Osteocyte (in vitro differentiated cells): ENCODE measurements around the gene CARD10. TPM values are rescaled to one million over a fixed set of nuclear protein-coding genes. Genes with fewer than 3 reads are reported as not detected.

Experiments
- DNase-seq: peaks from one replicate; pipeline ENCODE4 v3.0.0; 2021; ENCODE audit warnings: mixed read lengths; ENCODE audit not compliant: unreplicated experiment; ENCODE audit errors: extremely low spot score
- H3K27ac Mint-ChIP-seq: one replicate; pipeline ENCODE4 v1.8.0; 2021; ENCODE audit warnings: mild to moderate bottlenecking, mixed read lengths; ENCODE audit not compliant: unreplicated experiment
- H3K27me3 Mint-ChIP-seq: one replicate; pipeline ENCODE4 v1.8.0; 2021; ENCODE audit warnings: mixed read lengths; ENCODE audit not compliant: unreplicated experiment
- H3K36me3 Mint-ChIP-seq: one replicate; pipeline ENCODE4 v1.8.0; 2021; ENCODE audit warnings: mixed read lengths; ENCODE audit not compliant: unreplicated experiment
- H3K4me1 Mint-ChIP-seq: one replicate; pipeline ENCODE4 v1.8.0; 2021; ENCODE audit warnings: mixed read lengths; ENCODE audit not compliant: unreplicated experiment
- H3K4me3 Mint-ChIP-seq: one replicate; pipeline ENCODE4 v1.8.0; 2021; ENCODE audit warnings: mild to moderate bottlenecking, moderate library complexity, mixed read lengths; ENCODE audit not compliant: unreplicated experiment
- H3K9me3 Mint-ChIP-seq: one replicate; pipeline ENCODE4 v1.8.0; 2021; ENCODE audit warnings: mixed read lengths; ENCODE audit not compliant: unreplicated experiment
- total RNA-seq: library from RNA; stranded (reverse); gene quantifications from 2 replicates; pipeline ENCODE4 v1.2.1, GENCODE V29; 2021
- TF ChIP-seq, protein P1 (sequence below): fragments of 200-600 bp; sonication (generic); IDR thresholded peaks from 2 replicates; pipeline ENCODE4 v1.5.0; 2021; ENCODE audit warnings: antibody characterized with exemption, mild to moderate bottlenecking, moderate library complexity

Gene CARD10
- total RNA-seq, 1 donor from 2014 or later, result 31.5 TPM

GRCh38 chr22:37459206-37459605 is 60.0 kb downstream of the CARD10 start:
- H3K27me3 Mint-ChIP-seq, result peaks cover 30% of the 10 kb centered on the region
- no peak overlapping the region for H3K27ac Mint-ChIP-seq
- H3K36me3 Mint-ChIP-seq, result no peaks in the 10 kb centered on the region
- DNase-seq, result no peak
- TF ChIP-seq, protein P1, sequence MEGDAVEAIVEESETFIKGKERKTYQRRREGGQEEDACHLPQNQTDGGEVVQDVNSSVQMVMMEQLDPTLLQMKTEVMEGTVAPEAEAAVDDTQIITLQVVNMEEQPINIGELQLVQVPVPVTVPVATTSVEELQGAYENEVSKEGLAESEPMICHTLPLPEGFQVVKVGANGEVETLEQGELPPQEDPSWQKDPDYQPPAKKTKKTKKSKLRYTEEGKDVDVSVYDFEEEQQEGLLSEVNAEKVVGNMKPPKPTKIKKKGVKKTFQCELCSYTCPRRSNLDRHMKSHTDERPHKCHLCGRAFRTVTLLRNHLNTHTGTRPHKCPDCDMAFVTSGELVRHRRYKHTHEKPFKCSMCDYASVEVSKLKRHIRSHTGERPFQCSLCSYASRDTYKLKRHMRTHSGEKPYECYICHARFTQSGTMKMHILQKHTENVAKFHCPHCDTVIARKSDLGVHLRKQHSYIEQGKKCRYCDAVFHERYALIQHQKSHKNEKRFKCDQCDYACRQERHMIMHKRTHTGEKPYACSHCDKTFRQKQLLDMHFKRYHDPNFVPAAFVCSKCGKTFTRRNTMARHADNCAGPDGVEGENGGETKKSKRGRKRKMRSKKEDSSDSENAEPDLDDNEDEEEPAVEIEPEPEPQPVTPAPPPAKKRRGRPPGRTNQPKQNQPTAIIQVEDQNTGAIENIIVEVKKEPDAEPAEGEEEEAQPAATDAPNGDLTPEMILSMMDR, result no peak
- peaks cover 23% of the 10 kb centered on the region for H3K4me1 Mint-ChIP-seq
- H3K9me3 Mint-ChIP-seq, result no peaks in the 10 kb centered on the region
- no peak overlapping the region for H3K4me3 Mint-ChIP-seq

DNA sequence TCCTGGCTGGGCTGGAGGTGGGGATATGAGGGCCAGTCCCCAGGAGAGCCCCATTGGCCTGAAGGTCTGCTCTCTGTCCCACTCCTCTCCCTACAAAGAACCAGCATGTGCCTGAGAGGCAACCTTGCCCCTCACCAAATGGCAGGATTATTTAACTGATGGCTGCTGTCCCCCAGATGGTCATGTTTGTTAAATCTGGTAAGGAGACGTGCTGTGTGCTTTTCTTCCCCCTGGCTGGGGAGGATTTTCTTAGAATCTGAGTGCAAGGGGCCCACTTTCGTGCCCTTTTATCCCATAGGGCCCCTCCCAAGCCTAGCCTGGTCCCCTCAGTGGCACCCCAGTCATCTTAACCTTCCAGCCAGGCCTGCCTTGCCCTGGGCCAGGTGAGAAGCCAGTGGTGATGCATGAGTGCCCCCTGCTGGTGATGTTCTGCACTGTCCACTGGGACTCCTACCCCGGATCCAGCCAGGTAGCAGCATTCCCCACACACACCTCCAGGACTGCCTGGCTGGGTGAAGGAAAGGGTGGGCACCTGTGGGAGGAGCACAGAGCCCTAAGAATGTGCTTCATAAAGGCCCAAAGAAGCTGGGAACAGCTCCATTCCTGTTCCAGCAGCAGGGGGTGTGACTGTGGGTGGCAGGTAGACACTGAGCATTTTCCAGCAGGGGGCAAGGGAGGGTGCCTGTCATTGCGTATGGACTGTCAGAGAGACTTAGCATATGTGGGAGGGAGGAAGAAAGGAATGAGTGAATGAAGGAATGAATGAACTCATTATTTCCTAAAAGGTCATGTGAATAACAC is 61.9 kb downstream of the CARD10 start:
- Mint-ChIP-seq H3K27ac (no peak overlapping the region), H3K9me3 (no peaks in the 10 kb centered on the region), H3K36me3 (no peaks in the 10 kb centered on the region), H3K27me3 (peaks cover 25% of the 10 kb centered on the region), H3K4me3 (no peak overlapping the region), H3K4me1 (peaks cover 24% of the 10 kb centered on the region)
- TF ChIP-seq, protein P1, result peak; percentile 96
- DNase-seq, result peak; percentile 92

DNA sequence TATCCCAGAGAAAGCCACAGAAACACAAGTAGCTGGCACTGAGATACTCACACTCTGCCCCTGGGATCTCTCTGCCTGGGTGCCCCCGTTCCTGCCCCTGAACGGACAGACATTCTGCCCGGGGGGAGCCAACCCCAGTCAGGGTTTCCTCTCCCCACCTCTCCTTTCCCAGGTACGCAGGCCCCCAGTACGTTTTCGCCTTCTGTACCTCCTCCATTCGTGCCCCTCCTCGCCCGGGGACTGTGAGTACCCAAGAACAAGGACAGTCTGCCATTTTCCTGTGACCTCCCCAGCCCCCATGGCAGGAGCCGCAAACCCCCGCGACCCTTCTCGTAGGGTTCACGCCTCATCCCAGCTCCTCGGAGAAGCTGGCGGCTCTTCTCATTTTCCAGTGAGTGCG is 62.9 kb downstream of the CARD10 start:
- H3K27ac Mint-ChIP-seq, result no peak overlapping the region
- peaks cover 20% of the 10 kb centered on the region for H3K27me3 Mint-ChIP-seq

DNA sequence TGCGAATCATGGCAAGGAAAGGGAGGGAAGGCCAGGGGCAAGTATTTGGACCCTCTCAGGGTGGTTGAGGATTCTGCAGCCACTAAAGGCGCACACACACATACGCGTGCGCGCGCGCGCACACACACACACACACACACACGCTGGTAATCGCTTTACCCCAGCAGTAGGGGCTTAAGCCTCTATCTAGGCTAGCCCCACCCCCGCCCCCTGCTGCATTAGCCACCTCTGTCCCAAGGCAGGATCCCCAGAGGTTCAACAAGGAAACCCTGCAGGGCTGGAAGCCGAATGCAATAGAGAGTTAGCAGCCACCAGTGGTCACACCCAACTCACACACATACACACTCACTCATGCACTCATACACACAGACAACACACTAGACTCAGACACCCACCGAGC is 63.3 kb downstream of the CARD10 start:
- TF ChIP-seq, protein P1, result no peak
- Mint-ChIP-seq H3K4me3 (no peak overlapping the region), H3K27ac (no peak overlapping the region), H3K4me1 (peaks cover 24% of the 10 kb centered on the region), H3K27me3 (peaks cover 20% of the 10 kb centered on the region), H3K9me3 (peaks cover 9% of the 10 kb centered on the region), H3K36me3 (no peaks in the 10 kb centered on the region)
- no peak for DNase-seq

More for the DNA sequence above, 62.9 kb downstream of the CARD10 start:
- no peak for DNase-seq
- peaks cover 5% of the 10 kb centered on the region for H3K9me3 Mint-ChIP-seq
- H3K4me3 Mint-ChIP-seq, result no peak overlapping the region
- no peaks in the 10 kb centered on the region for H3K36me3 Mint-ChIP-seq
- TF ChIP-seq, protein P1, result no peak
- peaks cover 24% of the 10 kb centered on the region for H3K4me1 Mint-ChIP-seq

DNA sequence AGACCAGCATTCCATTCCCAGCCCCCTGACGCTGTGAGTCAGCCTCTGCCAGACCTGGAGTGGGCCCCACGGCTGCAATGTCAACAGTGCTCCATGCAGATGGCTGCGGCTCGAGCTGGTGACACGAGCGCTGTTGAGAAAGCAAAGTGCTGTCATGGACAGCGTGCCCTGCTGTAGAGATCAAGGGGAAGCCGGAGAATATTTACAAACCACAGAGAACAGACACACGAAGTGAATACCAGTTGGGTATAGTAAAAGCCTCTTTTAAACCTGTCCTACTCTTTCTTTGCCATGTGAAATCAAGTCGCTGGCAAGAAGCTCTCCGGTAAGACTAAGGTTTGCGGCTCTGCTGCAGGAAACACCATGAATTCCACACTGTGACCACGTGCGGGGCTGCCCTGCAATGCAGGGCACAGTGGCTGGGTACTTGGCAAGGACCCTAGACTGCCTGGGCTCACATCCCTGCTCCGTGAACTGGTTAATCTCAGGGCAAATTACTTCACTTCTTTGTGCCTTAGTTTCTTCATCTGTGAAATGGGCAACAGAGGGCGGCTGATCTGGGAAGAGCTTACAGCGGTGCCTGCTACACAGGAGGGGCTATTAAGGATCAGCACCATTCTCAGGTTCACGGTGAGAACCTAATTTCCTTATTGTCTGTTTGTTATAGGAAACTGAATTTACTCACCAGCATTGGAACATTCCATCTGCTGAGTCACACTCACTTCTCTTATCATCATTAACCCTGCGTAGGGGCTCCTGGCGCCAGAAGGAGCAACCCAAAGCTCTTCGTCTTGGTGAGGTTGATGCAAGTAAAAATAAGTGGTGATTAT is 64.1 kb downstream of the CARD10 start:
- no peak for DNase-seq
- H3K4me3 Mint-ChIP-seq, result peak overlapping the region; percentile 23
- no peaks in the 10 kb centered on the region for H3K36me3 Mint-ChIP-seq
- peaks cover 15% of the 10 kb centered on the region for H3K27me3 Mint-ChIP-seq
- H3K4me1 Mint-ChIP-seq, result peaks cover 24% of the 10 kb centered on the region
- peaks cover 10% of the 10 kb centered on the region for H3K9me3 Mint-ChIP-seq
- peak overlapping the region; percentile 78 for H3K27ac Mint-ChIP-seq
- TF ChIP-seq, protein P1, result no peak
